ENCODE results near the gene SETD5. TPM values are rescaled to one million over a fixed set of nuclear protein-coding genes. Genes with fewer than 3 reads are reported as not detected.

SETD5 gene
- total and polyA plus RNA-seq, 2 of the 8 experiments (the other 6 are each of a cell fraction or from before 2014, with no cell fraction given): 108 to 234 TPM

DNA sequence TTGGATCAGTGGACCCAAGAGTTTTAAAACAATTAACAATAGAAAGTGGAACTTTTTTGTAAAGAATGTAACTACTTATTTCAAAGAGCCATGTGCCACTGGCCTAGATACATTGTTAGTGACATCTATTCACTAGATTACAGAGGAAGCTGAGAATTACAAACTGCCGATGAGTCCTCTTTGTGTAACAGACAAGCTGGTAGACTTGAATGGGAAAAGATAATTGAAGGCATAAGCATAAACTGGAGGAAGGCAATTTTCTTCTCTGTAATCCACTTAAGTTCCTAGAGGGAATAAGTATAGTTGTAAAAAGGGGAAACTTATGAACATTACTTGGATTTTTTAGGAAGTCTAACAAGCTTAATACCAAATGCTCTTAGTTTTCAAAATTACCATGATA, 19.4 kb upstream of the SETD5 start (continued):
- TF ChIP-seq JUND (IDR thresholded peaks at IDR 0.05; ENCODE audit: low read length) (no peak), ATF2 (IDR thresholded peaks at IDR 0.05; ENCODE audit: low read length) (no peak), PHF8 (conservative IDR thresholded peaks at IDR 0.05; ENCODE audit: low read depth, low read length) (no peak), MAFK (IDR thresholded peaks at IDR 0.05; ENCODE audit: low read depth, low read length) (no peak)

Data from H1 (cell line).